GM10847 (cell line): ENCODE results near the gene PDLIM4.
A peak's percentile ranks its signal among the peaks of the same experiment; 100 is the strongest.

ENCODE experiments used
- POLR2A ChIP-seq: IDR thresholded peaks from 2 replicates; pipeline ENCODE4 v1.6.1; 2011; ENCODE audit not compliant: insufficient read length; ENCODE audit errors: extremely low read depth

The PDLIM4 gene

GRCh38 chr5:132280371-132281240, 23.1 kb downstream of the PDLIM4 start:
- TF ChIP-seq POLR2A: no peak

DNA sequence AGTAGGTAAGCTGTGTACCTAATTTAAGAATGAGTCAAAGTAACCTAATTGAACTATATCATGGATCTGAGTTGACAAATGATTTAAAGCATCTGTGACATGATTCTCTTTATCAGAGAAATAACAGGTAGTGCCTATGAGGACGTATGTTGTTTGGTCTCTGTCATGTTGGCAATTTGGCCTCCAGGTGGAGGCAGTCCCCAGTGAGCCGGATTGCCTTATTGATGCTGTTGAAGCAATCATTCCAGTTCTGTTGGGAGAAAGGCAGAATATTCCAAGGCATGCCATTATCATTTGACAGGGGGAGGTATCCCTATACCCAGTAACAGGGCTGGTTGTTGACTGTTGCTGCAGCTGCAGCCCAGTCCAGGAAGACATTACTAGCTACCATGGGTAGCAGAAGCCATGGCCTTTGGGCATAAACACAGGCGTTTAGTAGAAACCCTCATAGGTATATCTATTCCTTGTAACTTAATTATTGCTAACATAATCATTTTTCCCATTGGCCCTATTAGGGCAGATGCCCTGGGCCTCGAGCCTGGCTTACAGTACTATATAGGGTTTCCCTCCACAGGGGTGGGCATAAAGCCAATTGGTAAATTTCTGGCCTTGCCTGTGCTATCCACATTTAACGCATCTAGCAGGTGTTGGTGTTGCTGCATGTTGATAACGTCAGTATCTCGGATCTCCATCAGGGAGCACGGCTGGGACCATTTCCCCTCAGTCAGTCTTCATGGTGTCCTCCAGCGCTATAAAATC, 24.5 kb downstream of the PDLIM4 start:
- no peak for TF ChIP-seq POLR2A

- no peak for TF ChIP-seq POLR2A
These were observed 26.0 kb downstream of the PDLIM4 start for GRCh38 chr5:132283423-132284043.

DNA sequence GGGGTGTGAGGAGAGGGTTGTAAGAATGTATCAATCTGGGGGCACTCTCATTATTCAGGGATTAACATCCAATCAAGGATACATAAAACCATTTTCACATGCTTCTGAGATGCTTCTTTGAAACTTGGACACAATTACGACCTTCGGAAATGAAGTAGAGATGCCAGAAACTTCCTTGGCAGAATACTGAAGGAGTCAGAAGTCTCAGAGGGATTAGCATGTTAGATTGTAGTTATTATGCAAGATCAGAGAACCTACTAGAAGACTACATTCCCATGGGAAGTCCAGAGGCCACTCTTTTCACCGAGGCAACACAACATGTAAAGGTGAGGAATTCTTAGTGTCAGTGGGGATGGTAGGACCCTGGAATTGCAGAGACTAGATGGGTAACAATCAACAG, 31.6 kb downstream of the PDLIM4 start:
- no peak for TF ChIP-seq POLR2A

DNA sequence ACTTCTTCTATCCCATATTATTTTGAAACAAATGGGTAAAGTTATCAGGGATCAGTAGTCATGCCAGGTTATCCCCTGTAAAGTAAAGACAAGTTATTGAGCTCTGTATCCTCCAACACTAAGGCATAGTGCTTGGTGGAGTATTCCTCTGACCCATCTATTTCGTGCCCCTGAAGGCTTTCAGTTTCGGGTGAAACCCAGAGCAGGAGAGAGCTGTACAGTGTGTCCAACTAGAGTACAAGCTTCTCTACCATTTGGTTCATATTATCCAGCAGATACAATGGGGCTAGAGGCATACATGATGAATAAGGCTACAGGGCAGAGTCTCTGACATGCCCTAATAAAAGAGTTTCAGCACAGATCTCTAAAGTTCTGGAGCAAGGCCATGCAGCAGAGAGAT, 33.5 kb downstream of the PDLIM4 start:
- no peak for TF ChIP-seq POLR2A

GRCh38 chr5:132293066-132293991, 35.8 kb downstream of the PDLIM4 start:
- TF ChIP-seq POLR2A: peak; percentile 7

GRCh38 chr5:132293992-132294727, 36.7 kb downstream of the PDLIM4 start, which contains the start of gene SLC22A4:
SLC22A4 (plus strand) TSS chr5:132294394; CDS start chr5:132294617, 223 bp downstream.
- no peak for TF ChIP-seq POLR2A

DNA sequence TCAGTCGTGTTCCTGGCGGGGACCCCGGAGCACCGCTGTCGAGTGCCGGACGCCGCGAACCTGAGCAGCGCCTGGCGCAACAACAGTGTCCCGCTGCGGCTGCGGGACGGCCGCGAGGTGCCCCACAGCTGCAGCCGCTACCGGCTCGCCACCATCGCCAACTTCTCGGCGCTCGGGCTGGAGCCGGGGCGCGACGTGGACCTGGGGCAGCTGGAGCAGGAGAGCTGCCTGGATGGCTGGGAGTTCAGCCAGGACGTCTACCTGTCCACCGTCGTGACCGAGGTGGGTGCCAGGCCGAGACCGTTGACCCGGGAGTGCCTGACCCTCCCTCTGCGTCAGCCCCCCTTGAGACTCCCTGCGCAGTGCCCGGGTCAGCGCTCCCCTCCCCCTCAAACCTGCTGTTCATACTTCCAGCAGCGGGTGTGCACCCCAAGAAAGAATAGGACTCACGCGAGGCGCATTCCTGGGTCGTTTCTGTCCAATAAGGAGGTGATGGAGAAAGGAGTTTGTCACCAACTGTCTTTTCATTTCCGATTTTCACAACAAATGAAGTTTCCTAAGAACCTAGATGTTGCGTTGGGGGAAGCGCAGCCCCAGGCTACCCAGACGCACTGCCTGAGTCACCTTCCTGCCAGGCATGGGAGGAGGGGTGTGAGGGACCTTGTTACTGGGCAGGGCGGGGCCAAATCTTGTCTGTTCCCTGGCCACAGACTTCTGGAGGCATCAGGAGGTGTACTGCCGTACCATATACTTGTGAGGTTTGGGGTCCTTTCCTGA, 37.4 kb downstream of the PDLIM4 start:
- no peak for TF ChIP-seq POLR2A

DNA sequence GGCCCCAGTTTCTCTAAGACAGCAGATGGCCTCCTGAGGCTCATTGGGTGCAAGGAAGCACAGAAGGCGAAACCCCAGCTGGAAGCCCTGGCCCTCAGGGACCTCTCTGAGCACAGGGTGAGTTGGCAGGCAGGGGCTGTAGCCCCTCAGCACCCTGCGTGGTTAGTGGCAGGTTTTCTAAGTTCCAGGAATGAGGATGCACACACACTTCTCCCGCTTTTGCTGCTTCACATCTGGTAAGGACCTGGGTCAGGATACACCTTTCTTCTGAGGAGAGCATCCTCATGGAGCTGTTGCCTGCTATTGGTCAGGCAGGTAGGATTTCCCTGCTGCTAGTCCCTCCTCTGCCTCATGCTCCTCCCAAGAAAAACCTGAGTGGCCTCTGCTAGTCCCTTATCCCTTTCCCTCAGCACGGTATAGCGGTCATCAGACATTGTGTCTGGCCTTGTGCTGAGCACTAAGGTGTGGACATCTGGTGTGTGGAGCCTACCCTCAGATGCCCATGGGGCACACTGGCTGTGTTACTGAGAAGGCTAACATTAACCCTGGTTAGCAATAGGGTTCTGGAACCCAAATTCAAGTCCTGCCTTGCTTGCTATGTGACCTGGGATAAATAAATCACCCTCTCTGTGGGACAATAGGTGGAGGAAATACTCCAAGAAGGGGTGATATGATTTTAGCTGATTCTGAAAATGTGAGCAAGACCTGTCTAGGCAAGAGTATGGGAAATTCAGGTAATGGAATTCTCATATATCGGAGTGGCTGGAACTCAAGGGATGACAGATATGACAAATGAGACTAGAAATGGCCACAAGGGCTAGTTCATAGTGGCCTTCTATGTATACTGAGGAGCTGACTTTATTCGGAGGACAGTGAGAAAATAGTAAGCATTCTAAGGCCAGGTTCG, 38.3 kb downstream of the PDLIM4 start:
- no peak for TF ChIP-seq POLR2A

DNA sequence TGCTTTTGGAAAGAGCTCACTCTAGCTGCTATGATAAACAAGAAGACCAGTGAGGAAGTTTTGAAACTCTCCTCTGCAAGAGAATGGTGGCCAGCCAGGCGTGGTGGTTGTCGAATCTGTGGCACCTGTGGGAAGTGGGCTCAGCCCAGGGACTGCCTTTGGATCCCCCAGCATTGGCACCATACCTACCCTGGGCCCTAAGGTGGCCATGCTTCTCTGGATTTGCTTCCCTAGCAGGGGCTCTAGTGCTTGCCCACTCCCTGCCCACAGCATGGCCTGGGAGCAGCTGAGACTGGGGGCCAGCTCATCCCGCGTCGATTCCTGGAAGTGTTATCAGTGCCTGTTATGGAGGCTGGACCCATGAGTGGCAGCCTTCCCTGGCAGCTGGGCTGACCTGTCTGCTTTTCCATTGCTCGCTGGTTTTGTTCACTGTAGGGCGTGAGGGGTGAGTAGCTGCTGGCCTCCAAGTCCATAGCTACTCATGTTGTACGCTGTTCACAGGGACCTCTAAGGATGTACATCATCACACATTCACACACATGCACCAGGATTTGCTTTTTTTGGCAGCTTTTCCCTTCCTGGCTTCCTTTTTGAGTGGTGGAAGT, 39.0 kb downstream of the PDLIM4 start:
- no peak for TF ChIP-seq POLR2A

DNA sequence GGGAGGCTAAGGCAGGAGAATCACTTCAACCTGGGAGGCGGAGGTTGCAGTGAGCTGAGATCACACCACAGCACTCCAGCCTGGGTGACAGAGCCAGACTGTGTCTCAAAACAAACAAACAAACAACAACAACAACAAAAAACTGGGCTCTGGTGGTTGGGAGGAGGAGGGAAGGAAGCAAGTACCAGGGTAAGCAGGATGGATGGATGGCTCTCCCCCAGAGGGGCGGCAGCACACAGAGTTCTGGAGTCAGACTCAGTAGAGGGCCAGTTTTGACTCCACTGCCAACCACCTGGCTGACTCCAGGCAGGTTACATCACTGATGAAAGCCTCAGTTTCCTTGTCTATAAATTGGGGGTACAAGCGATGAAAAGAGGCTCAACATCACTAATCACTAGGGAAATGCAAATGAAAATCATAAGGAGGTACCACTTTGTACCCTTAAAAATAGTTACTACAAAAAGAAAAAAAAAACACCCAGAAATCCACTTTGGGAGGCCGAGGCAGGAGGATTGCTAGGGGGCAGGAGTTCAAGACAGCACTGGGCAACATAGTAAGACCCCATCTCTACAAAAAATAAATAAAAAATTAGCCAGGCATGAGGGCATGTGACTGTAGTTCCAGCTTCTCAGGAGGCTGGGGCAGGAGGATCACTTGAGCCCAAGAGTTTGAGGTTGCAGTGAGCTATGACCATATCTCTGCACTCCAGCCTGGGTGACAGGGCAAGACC, 39.9 kb downstream of the PDLIM4 start:
- TF ChIP-seq POLR2A: no peak
